Measurements from ENCODE around the gene UPP1.
A peak's percentile ranks its signal among the peaks of the same experiment; 100 is the strongest.

DNA sequence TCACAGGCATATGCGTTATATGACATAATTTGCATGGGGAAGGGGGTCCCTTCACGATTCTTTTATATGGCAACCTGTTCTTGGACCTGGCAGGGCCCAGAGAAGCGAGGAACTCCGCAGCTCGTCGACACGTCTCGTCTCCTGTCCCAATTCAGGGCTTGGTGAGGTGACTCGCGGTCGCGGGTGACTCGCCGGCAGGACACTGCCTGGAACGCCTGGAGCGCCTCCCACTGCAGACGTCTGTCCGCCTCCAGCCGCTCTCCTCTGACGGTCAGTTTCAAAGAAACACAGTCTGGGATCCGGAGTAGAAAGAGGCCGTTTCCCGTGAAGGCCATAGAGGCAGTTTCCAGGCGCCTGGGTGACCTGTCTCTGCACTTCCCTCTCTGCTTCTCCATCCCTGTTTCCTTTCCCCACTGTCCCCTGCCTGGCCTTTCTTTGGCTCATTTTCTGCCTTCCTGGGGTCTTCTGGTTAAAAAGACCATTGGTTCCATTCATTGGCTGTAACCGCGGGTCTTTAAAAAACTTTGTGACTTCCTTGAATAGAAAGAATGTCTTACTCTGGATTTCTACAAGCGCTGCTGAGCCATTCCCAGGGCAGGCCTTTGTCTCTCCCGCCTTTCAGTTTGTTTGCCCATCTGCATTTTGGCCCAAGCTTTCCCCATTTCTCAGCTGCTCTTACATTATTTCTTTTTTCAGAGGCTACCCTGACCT lies 1.2 kb downstream of the UPP1 start:
- no peak for TF ChIP-seq SMC3 (IDR thresholded peaks at IDR 0.05; ENCODE audit: low read depth, low read length)
- TF ChIP-seq, protein P1, sequence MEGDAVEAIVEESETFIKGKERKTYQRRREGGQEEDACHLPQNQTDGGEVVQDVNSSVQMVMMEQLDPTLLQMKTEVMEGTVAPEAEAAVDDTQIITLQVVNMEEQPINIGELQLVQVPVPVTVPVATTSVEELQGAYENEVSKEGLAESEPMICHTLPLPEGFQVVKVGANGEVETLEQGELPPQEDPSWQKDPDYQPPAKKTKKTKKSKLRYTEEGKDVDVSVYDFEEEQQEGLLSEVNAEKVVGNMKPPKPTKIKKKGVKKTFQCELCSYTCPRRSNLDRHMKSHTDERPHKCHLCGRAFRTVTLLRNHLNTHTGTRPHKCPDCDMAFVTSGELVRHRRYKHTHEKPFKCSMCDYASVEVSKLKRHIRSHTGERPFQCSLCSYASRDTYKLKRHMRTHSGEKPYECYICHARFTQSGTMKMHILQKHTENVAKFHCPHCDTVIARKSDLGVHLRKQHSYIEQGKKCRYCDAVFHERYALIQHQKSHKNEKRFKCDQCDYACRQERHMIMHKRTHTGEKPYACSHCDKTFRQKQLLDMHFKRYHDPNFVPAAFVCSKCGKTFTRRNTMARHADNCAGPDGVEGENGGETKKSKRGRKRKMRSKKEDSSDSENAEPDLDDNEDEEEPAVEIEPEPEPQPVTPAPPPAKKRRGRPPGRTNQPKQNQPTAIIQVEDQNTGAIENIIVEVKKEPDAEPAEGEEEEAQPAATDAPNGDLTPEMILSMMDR (conservative IDR thresholded peaks at IDR 0.05; ENCODE audit: low read depth, low read length), result no peak
- 0 out of 2 replicates have a peak, but pooled peaks have one; percentile 2 for TF ChIP-seq POLR2A (IDR thresholded peaks at IDR 0.05; ENCODE audit: low read depth, low read length)
- TF ChIP-seq, protein P2, sequence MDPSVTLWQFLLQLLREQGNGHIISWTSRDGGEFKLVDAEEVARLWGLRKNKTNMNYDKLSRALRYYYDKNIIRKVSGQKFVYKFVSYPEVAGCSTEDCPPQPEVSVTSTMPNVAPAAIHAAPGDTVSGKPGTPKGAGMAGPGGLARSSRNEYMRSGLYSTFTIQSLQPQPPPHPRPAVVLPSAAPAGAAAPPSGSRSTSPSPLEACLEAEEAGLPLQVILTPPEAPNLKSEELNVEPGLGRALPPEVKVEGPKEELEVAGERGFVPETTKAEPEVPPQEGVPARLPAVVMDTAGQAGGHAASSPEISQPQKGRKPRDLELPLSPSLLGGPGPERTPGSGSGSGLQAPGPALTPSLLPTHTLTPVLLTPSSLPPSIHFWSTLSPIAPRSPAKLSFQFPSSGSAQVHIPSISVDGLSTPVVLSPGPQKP (IDR thresholded peaks at IDR 0.05; ENCODE audit: borderline replicate concordance, low read depth, low read length), result no peak
- no peak for TF ChIP-seq RFX5 (IDR thresholded peaks at IDR 0.05; ENCODE audit: low read depth, low read length)
- TF ChIP-seq, protein P3, sequence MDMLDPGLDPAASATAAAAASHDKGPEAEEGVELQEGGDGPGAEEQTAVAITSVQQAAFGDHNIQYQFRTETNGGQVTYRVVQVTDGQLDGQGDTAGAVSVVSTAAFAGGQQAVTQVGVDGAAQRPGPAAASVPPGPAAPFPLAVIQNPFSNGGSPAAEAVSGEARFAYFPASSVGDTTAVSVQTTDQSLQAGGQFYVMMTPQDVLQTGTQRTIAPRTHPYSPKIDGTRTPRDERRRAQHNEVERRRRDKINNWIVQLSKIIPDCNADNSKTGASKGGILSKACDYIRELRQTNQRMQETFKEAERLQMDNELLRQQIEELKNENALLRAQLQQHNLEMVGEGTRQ (IDR thresholded peaks at IDR 0.05; ENCODE audit: low read depth, low read length), result no peak
- no peak for TF ChIP-seq BHLHE40 (IDR thresholded peaks at IDR 0.05; ENCODE audit: low read depth, low read length)
- TF ChIP-seq CHD1 (IDR thresholded peaks at IDR 0.05; ENCODE audit: low read depth, low read length), result no peak
- TF ChIP-seq RAD21 (IDR thresholded peaks at IDR 0.05; ENCODE audit: low read length), result no peak

All from IMR-90 (cell line).